Measurements from ENCODE around the gene ADAMTSL4.
A peak's percentile ranks its signal among the peaks of the same experiment; 100 is the strongest.
"Not testable (repeated sequence)": the region's sequence is repeated elsewhere in the genome, so short reads cannot be mapped to it uniquely, and the experiment has no call there.

ADAMTSL4 gene

GRCh38 chr1:150568594-150568966 lies 19.4 kb downstream of the ADAMTSL4 start:
- DNase-seq, result peak; percentile 75

- DNase-seq, result peak; percentile 39
Measured at GRCh38 chr1:150572918-150573647, 23.9 kb downstream of the ADAMTSL4 start.

- not testable (repeated sequence) for DNase-seq
Measured at GRCh38 chr1:150573648-150574071, 24.5 kb downstream of the ADAMTSL4 start.

- peak; percentile 45 for DNase-seq
Measured at GRCh38 chr1:150574260-150575071, 25.3 kb downstream of the ADAMTSL4 start.

GRCh38 chr1:150575072-150575489 lies 25.9 kb downstream of the ADAMTSL4 start:
- DNase-seq, result peak; percentile 18

GRCh38 chr1:150575518-150576366 lies 26.5 kb downstream of the ADAMTSL4 start:
- DNase-seq, result peak; percentile 28

- DNase-seq, result no peak
Measured at GRCh38 chr1:150576367-150576711, 27.1 kb downstream of the ADAMTSL4 start.

- DNase-seq, result peak; percentile 29
Measured at GRCh38 chr1:150576794-150577556, 27.8 kb downstream of the ADAMTSL4 start.

GRCh38 chr1:150577557-150578271 lies 28.5 kb downstream of the ADAMTSL4 start:
- DNase-seq, result peak; percentile 49

GRCh38 chr1:150578272-150579109 lies 29.3 kb downstream of the ADAMTSL4 start:
- peak; percentile 76 for DNase-seq

- peak; percentile 99 for DNase-seq
Measured at GRCh38 chr1:150579110-150579944, 30.1 kb downstream of the ADAMTSL4 start, which contains the start of gene MCL1. MCL1 (minus strand) TSS chr1:150579610; CDS start chr1:150579530, 80 bp downstream.

GRCh38 chr1:150579945-150580642 lies 30.9 kb downstream of the ADAMTSL4 start:
- DNase-seq, result no peak

GRCh38 chr1:150580966-150581365 lies 31.8 kb downstream of the ADAMTSL4 start:
- DNase-seq, result peak; percentile 24

GRCh38 chr1:150581437-150581836 lies 32.2 kb downstream of the ADAMTSL4 start:
- DNase-seq, result not testable (repeated sequence)

GRCh38 chr1:150581962-150582361 lies 32.8 kb downstream of the ADAMTSL4 start:
- DNase-seq, result not testable (repeated sequence)

GRCh38 chr1:150582371-150582770 lies 33.2 kb downstream of the ADAMTSL4 start:
- no peak for DNase-seq

GRCh38 chr1:150596095-150596892 lies 47.1 kb downstream of the ADAMTSL4 start:
- DNase-seq, result no peak

- no peak for DNase-seq
Measured at GRCh38 chr1:150596976-150597375, 47.8 kb downstream of the ADAMTSL4 start.

Data from DMS53 (cell line).